PC-3 (cell line): ENCODE data around the gene EIF1. TPM values are rescaled to one million over a fixed set of nuclear protein-coding genes. Genes with fewer than 3 reads are reported as not detected.

ENCODE experiments used
- ATAC-seq: fragments of 200-7000 bp; cut with Tn5 transposase; 2 replicates; pipeline ENCODE4 v1.9.1; 2020; ENCODE audit warnings: mild to moderate bottlenecking, moderate library complexity
- BruUV-seq: library from RNA; stranded (reverse); fragments of 400-500 nt; replicated peaks from 2 replicates; lab custom pipeline; 2021; lab: Mats Ljungman, UMichigan
- CTCF ChIA-PET: fragments of 300-600 bp; sonication (Branson Sonifier 250); formaldehyde crosslinking; loops from one replicate; lab custom pipeline; 2022; ENCODE audit warnings: antibody characterized with exemption; lab: Charles Lee
- POLR2A ChIA-PET: fragments of 300-600 bp; sonication (Branson Sonifier 250); formaldehyde crosslinking; loops from one replicate; lab custom pipeline; 2022; ENCODE audit warnings: antibody characterized with exemption; ENCODE audit not compliant: unreplicated experiment; lab: Charles Lee
- DNase-seq: peaks from one replicate; pipeline ENCODE4 v3.0.0-alpha.2; 2015
- H2AFZ ChIP-seq: fragments of 300-600 bp; sonication (generic); 2 replicates; pipeline ENCODE4 v1.6.0; 2016; ENCODE audit warnings: antibody characterized with exemption, low read length
- H3F3A ChIP-seq: fragments of 300-600 bp; sonication (generic); one replicate; pipeline ENCODE4 v1.6.0; 2017; ENCODE audit warnings: antibody characterized with exemption, low read length, control low read depth, mild to moderate bottlenecking; ENCODE audit not compliant: unreplicated experiment
- H3K27ac ChIP-seq: fragments of 300-600 bp; sonication (generic); 2 replicates; pipeline ENCODE4 v1.5.1; 2016; ENCODE audit warnings: mild to moderate bottlenecking, low read length
- H3K27me3 ChIP-seq: fragments of 300-600 bp; sonication (generic); 2 replicates; pipeline ENCODE4 v1.6.1; 2016; ENCODE audit warnings: low read length, mixed read lengths
- H3K36me3 ChIP-seq: fragments of 300-600 bp; sonication (generic); 2 replicates; pipeline ENCODE4 v1.6.1; 2016; ENCODE audit warnings: low read depth, mixed run types, low read length, mixed read lengths
- H3K4me1 ChIP-seq: fragments of 300-600 bp; sonication (generic); 2 replicates; pipeline ENCODE4 v1.5.1; 2016; ENCODE audit warnings: low read length; ENCODE audit not compliant: insufficient read depth
- H3K4me2 ChIP-seq: fragments of 300-600 bp; sonication (generic); 2 replicates; pipeline ENCODE4 v1.6.0; 2016; ENCODE audit warnings: low read length
- H3K4me3 ChIP-seq: fragments of 300-600 bp; sonication (generic); 2 replicates; pipeline ENCODE4 v1.5.1; 2016; ENCODE audit warnings: mild to moderate bottlenecking, low read length, mixed read lengths
- H3K79me2 ChIP-seq: fragments of 300-600 bp; sonication (generic); 2 replicates; pipeline ENCODE4 v1.6.1; 2017; ENCODE audit warnings: low read length, mixed read lengths
- H3K9ac ChIP-seq: fragments of 300-600 bp; sonication (generic); 2 replicates; pipeline ENCODE4 v1.6.0; 2016; ENCODE audit warnings: mild to moderate bottlenecking, low read length
- H3K9me2 ChIP-seq: fragments of 300-600 bp; sonication (generic); replicated peaks from 2 replicates; pipeline ENCODE4 v1.6.1; 2016; ENCODE audit warnings: mixed run types, low read length, mixed read lengths
- H3K9me3 ChIP-seq: fragments of 300-600 bp; sonication (generic); 2 replicates; pipeline ENCODE4 v1.6.1; 2016; ENCODE audit warnings: low read length, mixed read lengths
- H4K20me1 ChIP-seq: fragments of 300-600 bp; sonication (generic); 2 replicates; pipeline ENCODE4 v1.6.1; 2016; ENCODE audit warnings: low read length, mixed read lengths
- CTCF ChIP-seq: fragments of 300-600 bp; sonication (generic); conservative IDR thresholded peaks from 2 replicates; pipeline ENCODE4 v1.5.1; 2017; ENCODE audit warnings: antibody characterized with exemption, low read depth, mild to moderate bottlenecking, low read length
- EZH2 ChIP-seq: fragments of 300-600 bp; sonication (generic); IDR thresholded peaks from one replicate; pipeline ENCODE4 v1.6.1; 2017; ENCODE audit warnings: antibody characterized with exemption, mild to moderate bottlenecking, low read length; ENCODE audit not compliant: unreplicated experiment
- EZH2phosphoT487 ChIP-seq: fragments of 300-600 bp; sonication (generic); IDR thresholded peaks from 2 replicates; pipeline ENCODE4 v1.6.1; 2018; ENCODE audit warnings: mild to moderate bottlenecking, antibody characterized with exemption, low read length, borderline replicate concordance
- intact Hi-C: fragments of 100-400 bp; cut with micrococcal nuclease; formaldehyde crosslinking; loops from 2 replicates; pipeline ENCODE4 v1.9.0; 2023
- total RNA-seq: library from RNA; depleted of rRNA; stranded (reverse); fragments of >200 nt; gene quantifications from 2 replicates; pipeline ENCODE4 v1.2.3, GENCODE V29; 2014

The EIF1 gene
- total RNA-seq, 1 experiment from 2014 or later = 88.7 TPM

- no peak overlapping the region for H3K9ac ChIP-seq
- H3K9me2 ChIP-seq = no peaks in the 10 kb centered on the region
- H3K79me2 ChIP-seq = no peaks in the 10 kb centered on the region
- CTCF ChIA-PET = interaction anchor here (1.1 kb wide), 1 partner anchor 11 kb away, joined by 4 read pairs; no protein-coding TSS in a partner anchor
- DNase-seq = no peak
- no peak overlapping the region for H3K4me3 ChIP-seq
- H3K27ac ChIP-seq = no peak overlapping the region
- peaks cover 16% of the 10 kb centered on the region for H3K4me1 ChIP-seq
- H3K4me2 ChIP-seq = no peak overlapping the region
- TF ChIP-seq CTCF = no peak
- TF ChIP-seq EZH2phosphoT487 = no peak
- no peak for TF ChIP-seq EZH2
- no TSS peak for BruUV-seq
- no peak for ATAC-seq
- no peaks in the 10 kb centered on the region for H3F3A ChIP-seq
- H4K20me1 ChIP-seq = no peaks in the 10 kb centered on the region
- H2AFZ ChIP-seq = no peak overlapping the region
- no peaks in the 10 kb centered on the region for H3K9me3 ChIP-seq
- POLR2A ChIA-PET = no interaction called here
- H3K36me3 ChIP-seq = no peaks in the 10 kb centered on the region; the same call in 1 of the 2 replicates
- no peaks in the 10 kb centered on the region for H3K27me3 ChIP-seq
- intact Hi-C loops = loop anchor here (10.0 kb wide), 2 partner anchors 335 to 805 kb away; no protein-coding TSS in a partner anchor
Measured at GRCh38 chr17:41659427-41660212, 29.1 kb upstream of the EIF1 start.

- intact Hi-C loops = loop anchor here (10.0 kb wide), 2 partner anchors 335 to 805 kb away; no protein-coding TSS in a partner anchor
- no peak overlapping the region for H3K9ac ChIP-seq
- ChIA-PET POLR2A (no interaction called here), CTCF (interaction anchor here (1.0 to 1.1 kb wide), 2 partner anchors 12 to 112 kb away, joined by 3 to 4 read pairs; no protein-coding TSS in a partner anchor)
- no peaks in the 10 kb centered on the region for H4K20me1 ChIP-seq
- BruUV-seq = no TSS peak
- H3K9me3 ChIP-seq = no peaks in the 10 kb centered on the region
- H3K36me3 ChIP-seq = no peaks in the 10 kb centered on the region; the same call in 1 of the 2 replicates
- no peak overlapping the region for H2AFZ ChIP-seq
- no peak for TF ChIP-seq EZH2phosphoT487
- no peak for TF ChIP-seq CTCF
- no peak for TF ChIP-seq EZH2
- no peaks in the 10 kb centered on the region for H3K79me2 ChIP-seq
- no peak overlapping the region for H3K27ac ChIP-seq
- ATAC-seq (no peak), DNase-seq (no peak)
- H3K4me2 ChIP-seq = no peak overlapping the region
- no peak overlapping the region for H3K4me3 ChIP-seq
- peaks cover 9% of the 10 kb centered on the region for H3K4me1 ChIP-seq
- no peaks in the 10 kb centered on the region for H3K27me3 ChIP-seq
- H3K9me2 ChIP-seq = no peaks in the 10 kb centered on the region
- H3F3A ChIP-seq = no peaks in the 10 kb centered on the region
Measured at GRCh38 chr17:41660221-41660711, 28.4 kb upstream of the EIF1 start.
